HFFc6 (cell line): ENCODE measurements around the gene PDLIM1. TPM values are rescaled to one million over a fixed set of nuclear protein-coding genes. Genes with fewer than 3 reads are reported as not detected.

Source experiments
- DNase-seq: peaks from one replicate; pipeline ENCODE4 v3.0.0-alpha.2; 2018
- H3K27ac Mint-ChIP-seq: 2 replicates; pipeline ENCODE4 v1.8.0; 2020; ENCODE audit warnings: mild to moderate bottlenecking, mixed read lengths
- H3K27me3 Mint-ChIP-seq: 2 replicates; pipeline ENCODE4 v1.8.0; 2021; ENCODE audit warnings: mild to moderate bottlenecking, moderate library complexity, mixed read lengths; ENCODE audit not compliant: insufficient read depth
- H3K36me3 Mint-ChIP-seq: 2 replicates; pipeline ENCODE4 v1.8.0; 2021; ENCODE audit warnings: low read depth, mixed read lengths
- H3K4me1 Mint-ChIP-seq: 2 replicates; pipeline ENCODE4 v1.8.0; 2020; ENCODE audit warnings: low read depth, mixed read lengths
- H3K4me3 Mint-ChIP-seq: 2 replicates; pipeline ENCODE4 v1.8.0; 2020; ENCODE audit warnings: mild to moderate bottlenecking, moderate library complexity, mixed read lengths
- H3K9me3 Mint-ChIP-seq: 2 replicates; pipeline ENCODE4 v1.8.0; 2020; ENCODE audit warnings: mild to moderate bottlenecking, mixed read lengths
- total RNA-seq, 6 experiments: library from RNA; stranded (reverse); fragmentation: NEBNext Ultra II Directional; extraction: Animal tissue kit (Norgen Biotek cat#: 25700); gene quantifications; 2 replicates in 1 of 6; 3 replicates in 5 of 6; pipeline ENCODE4 v1.2.3, GENCODE V29; 2021
- TF ChIP-seq, protein P1 (sequence below): fragments of 200-600 bp; sonication (generic); IDR thresholded peaks from 2 replicates; pipeline ENCODE4 v1.5.0; 2021; ENCODE audit warnings: antibody characterized with exemption, mild to moderate bottlenecking

Gene PDLIM1
- total RNA-seq, 6 experiments from 2014 or later = 131 to 163 (median 154) TPM

DNA sequence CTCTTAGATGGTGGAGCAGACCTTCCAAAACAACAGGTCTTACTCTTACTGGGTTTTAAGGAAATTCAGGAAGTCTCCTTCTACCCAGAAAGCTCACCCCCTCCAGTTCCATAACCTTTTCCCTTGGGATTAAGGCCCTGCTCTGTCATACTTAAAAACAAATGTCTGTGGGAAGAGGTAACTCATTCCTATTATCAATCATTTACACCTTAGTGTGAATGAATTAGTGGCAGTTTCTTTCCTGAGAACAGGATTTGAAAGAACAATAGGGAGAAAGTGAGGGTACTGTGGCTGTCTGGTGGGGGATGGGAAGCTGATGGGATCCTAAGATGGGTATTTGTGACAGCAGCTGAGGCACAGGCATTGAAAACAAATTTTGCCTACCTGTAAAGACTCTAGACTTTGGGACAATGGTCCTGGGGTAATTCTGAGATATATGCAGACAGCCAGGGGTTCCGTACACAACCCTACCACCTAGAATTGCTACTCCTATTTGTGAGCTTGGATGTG lies 22.2 kb upstream of the PDLIM1 start:
- TF ChIP-seq, protein P1, sequence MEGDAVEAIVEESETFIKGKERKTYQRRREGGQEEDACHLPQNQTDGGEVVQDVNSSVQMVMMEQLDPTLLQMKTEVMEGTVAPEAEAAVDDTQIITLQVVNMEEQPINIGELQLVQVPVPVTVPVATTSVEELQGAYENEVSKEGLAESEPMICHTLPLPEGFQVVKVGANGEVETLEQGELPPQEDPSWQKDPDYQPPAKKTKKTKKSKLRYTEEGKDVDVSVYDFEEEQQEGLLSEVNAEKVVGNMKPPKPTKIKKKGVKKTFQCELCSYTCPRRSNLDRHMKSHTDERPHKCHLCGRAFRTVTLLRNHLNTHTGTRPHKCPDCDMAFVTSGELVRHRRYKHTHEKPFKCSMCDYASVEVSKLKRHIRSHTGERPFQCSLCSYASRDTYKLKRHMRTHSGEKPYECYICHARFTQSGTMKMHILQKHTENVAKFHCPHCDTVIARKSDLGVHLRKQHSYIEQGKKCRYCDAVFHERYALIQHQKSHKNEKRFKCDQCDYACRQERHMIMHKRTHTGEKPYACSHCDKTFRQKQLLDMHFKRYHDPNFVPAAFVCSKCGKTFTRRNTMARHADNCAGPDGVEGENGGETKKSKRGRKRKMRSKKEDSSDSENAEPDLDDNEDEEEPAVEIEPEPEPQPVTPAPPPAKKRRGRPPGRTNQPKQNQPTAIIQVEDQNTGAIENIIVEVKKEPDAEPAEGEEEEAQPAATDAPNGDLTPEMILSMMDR = no peak
- no peak for DNase-seq
- peaks cover 24% of the 10 kb centered on the region for H3K4me1 Mint-ChIP-seq
- no peak overlapping the region for H3K27ac Mint-ChIP-seq
- H3K9me3 Mint-ChIP-seq = no peaks in the 10 kb centered on the region
- H3K36me3 Mint-ChIP-seq = no peaks in the 10 kb centered on the region
- H3K27me3 Mint-ChIP-seq = peaks cover 8% of the 10 kb centered on the region
- H3K4me3 Mint-ChIP-seq = no peak overlapping the region

DNA sequence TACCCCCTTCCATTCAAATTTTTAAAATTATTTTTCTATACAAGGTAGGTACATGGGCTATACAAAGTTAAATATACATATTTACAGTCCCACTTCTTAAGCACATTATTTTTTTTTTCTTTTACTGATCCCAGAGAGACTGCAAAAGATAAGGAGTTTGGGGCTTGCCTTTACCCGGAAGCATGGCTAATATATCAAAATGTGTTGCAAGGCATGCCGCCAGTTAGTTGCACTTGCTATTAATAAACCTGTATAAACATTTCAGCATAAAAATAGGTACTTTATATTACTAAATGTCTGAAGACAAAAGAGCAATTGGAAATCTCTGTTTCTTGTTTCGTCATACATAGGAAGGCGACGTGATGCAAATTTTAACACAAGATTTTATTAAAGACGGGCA lies 21.5 kb upstream of the PDLIM1 start:
- no peaks in the 10 kb centered on the region for H3K36me3 Mint-ChIP-seq
- H3K4me1 Mint-ChIP-seq = peaks cover 32% of the 10 kb centered on the region
- H3K9me3 Mint-ChIP-seq = no peaks in the 10 kb centered on the region
- no peak overlapping the region for H3K27ac Mint-ChIP-seq
- DNase-seq = no peak
- H3K4me3 Mint-ChIP-seq = no peak overlapping the region
- peaks cover 8% of the 10 kb centered on the region for H3K27me3 Mint-ChIP-seq
- TF ChIP-seq, protein P1 = no peak

DNA sequence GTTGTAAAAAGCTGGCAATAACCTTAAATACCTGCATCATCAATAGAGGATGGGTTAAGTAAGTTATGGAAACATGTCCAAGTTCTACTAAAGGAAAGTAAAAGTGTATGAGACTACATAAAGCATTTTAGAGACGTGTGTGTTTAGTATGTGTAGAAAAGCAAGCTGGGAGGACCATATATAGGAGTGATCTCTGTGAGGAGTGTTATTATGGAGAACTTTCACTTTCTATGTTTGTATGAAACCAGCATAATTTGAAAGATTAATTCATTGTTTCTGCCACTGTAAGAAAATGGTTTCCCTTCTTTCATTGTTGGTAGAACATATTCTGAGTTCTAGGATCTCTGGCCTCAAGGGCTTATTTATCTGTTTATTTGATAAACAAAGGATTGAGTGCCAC lies 19.2 kb upstream of the PDLIM1 start:
- TF ChIP-seq, protein P1 = no peak
- DNase-seq = no peak
- Mint-ChIP-seq H3K27ac (no peak overlapping the region), H3K4me3 (no peak overlapping the region), H3K27me3 (peaks cover 6% of the 10 kb centered on the region), H3K4me1 (peaks cover 36% of the 10 kb centered on the region), H3K9me3 (no peaks in the 10 kb centered on the region), H3K36me3 (no peaks in the 10 kb centered on the region)

DNA sequence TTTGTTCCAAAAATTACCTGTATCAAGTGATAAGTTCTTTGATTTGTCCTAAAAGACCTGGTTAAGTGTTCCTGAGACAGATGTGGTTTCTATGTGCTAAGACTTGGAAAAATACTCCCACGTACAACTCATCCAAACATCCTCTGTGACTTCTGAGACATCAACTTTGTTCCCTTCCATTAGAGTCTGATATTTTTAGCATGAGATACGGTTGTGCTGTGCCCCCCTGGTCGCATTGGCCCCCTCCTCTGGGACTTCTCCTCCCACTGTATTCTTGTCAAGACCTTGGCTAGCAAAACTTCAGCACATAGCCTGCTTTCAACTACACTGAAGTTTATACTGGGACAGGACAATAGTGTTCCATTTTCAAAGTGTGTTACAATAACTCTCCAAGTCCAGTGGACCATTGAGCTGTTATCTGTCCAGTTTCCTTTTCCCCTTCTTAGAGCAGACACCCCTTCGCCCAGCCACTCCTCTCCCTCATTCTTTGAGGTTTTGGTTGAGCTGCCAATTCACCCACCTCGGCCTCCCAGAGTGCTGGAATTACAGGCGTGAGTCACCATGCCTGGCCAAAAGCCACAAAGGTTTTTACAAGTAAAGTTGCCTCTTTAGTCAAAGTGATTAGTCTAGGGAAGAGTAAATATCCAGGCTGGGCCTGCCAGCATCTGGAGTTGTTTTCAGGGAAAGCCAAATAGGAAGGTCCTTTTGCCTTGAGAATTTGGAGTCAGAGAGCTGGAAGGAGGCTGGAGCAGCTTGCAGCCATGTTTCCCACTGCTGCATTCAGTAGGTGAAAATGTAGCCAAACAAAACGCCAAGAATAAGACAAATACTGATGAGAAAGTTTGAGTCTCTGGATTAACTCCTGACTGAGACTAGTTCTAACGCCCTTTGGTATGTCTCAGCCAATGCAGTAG lies 17.8 kb upstream of the PDLIM1 start:
- DNase-seq = peak; percentile 98
- Mint-ChIP-seq H3K27me3 (peaks cover 4% of the 10 kb centered on the region), H3K4me3 (peak overlapping the region; percentile 81), H3K9me3 (no peaks in the 10 kb centered on the region), H3K4me1 (peaks cover 36% of the 10 kb centered on the region), H3K36me3 (no peaks in the 10 kb centered on the region), H3K27ac (peak overlapping the region; percentile 96)
- TF ChIP-seq, protein P1 = no peak

DNA sequence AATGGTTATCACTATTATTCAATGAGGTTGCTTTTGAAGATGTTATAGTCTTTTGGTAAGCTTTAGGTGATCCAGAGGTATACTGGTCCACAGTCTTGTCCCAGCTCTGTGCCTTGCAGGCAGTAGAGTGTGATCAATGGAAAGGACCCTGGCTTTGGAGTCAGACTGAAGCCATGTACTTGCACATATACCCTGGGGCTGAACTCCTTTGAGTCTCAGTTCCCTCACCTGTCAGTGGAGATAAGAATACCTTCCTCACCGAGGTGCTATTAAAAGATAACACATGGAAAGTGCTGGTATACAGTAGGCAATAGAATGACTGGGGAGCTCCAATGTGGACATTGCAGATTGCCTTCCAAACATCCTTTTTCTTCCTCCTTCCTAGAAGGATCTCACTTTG lies 16.0 kb upstream of the PDLIM1 start:
- no peaks in the 10 kb centered on the region for H3K9me3 Mint-ChIP-seq

More for the DNA sequence above, 16.0 kb upstream of the PDLIM1 start:
- no peaks in the 10 kb centered on the region for H3K36me3 Mint-ChIP-seq
- no peak overlapping the region for H3K27ac Mint-ChIP-seq
- no peak for DNase-seq
- TF ChIP-seq, protein P1 = no peak
- H3K27me3 Mint-ChIP-seq = peaks cover 2% of the 10 kb centered on the region
- peaks cover 36% of the 10 kb centered on the region for H3K4me1 Mint-ChIP-seq
- no peak overlapping the region for H3K4me3 Mint-ChIP-seq
